ENCODE data around the gene ANK3. TPM values are rescaled to one million over a fixed set of nuclear protein-coding genes. Genes with fewer than 3 reads are reported as not detected.

Gene ANK3
- total RNA-seq, 1 experiment from 2014 or later, result 29.8 TPM

- DNase-seq, result no peak
- Mint-ChIP-seq H3K4me1 (ENCODE audit: low read depth, unreplicated experiment) (peaks cover 8% of the 10 kb centered on the region), H3K9me3 (ENCODE audit: low read depth, unreplicated experiment) (no peaks in the 10 kb centered on the region), H3K36me3 (ENCODE audit: insufficient read depth, unreplicated experiment) (no peaks in the 10 kb centered on the region), H3K4me3 (ENCODE audit: low read depth, unreplicated experiment) (no peak overlapping the region), H3K27me3 (ENCODE audit: unreplicated experiment) (no peaks in the 10 kb centered on the region), H3K27ac (ENCODE audit: unreplicated experiment) (no peak overlapping the region)
- BruUV-seq (replicated peaks), result no TSS peak
- no peak for TF ChIP-seq CTCF (IDR thresholded peaks at IDR 0.05; ENCODE audit: unreplicated experiment)
- CTCF ChIA-PET, result interaction anchor here (1.0 kb wide), 1 partner anchor 303 kb away, joined by 3 read pairs; no protein-coding TSS in a partner anchor
- intact Hi-C loops (cut with micrococcal nuclease; ENCODE audit: unreplicated experiment), result loop anchor here (2.0 kb wide), 1 partner anchor 33 kb away; no protein-coding TSS in a partner anchor
Measured at GRCh38 chr10:60155943-60156683, 233.6 kb downstream of the ANK3 start.

- H3K27ac Mint-ChIP-seq (ENCODE audit: unreplicated experiment), result no peak overlapping the region
- H3K9me3 Mint-ChIP-seq (ENCODE audit: low read depth, unreplicated experiment), result peaks cover 3% of the 10 kb centered on the region
- no peak for TF ChIP-seq CTCF (IDR thresholded peaks at IDR 0.05; ENCODE audit: unreplicated experiment)
- no peaks in the 10 kb centered on the region for H3K36me3 Mint-ChIP-seq (ENCODE audit: insufficient read depth, unreplicated experiment)
- no peak overlapping the region for H3K4me3 Mint-ChIP-seq (ENCODE audit: low read depth, unreplicated experiment)
- no TSS peak for BruUV-seq (replicated peaks)
- peaks cover 12% of the 10 kb centered on the region for H3K4me1 Mint-ChIP-seq (ENCODE audit: low read depth, unreplicated experiment)
- no peak for DNase-seq
- no peaks in the 10 kb centered on the region for H3K27me3 Mint-ChIP-seq (ENCODE audit: unreplicated experiment)
- CTCF ChIA-PET, result interaction anchor here (0.6 kb wide), 1 partner anchor 1122 kb away, joined by 3 read pairs; no protein-coding TSS in a partner anchor
- intact Hi-C loops (cut with micrococcal nuclease; ENCODE audit: unreplicated experiment), result loop anchor here (2.0 kb wide), 1 partner anchor 32 kb away; no protein-coding TSS in a partner anchor
Measured at GRCh38 chr10:60155099-60155877, 234.4 kb downstream of the ANK3 start.

- no peak for TF ChIP-seq CTCF (IDR thresholded peaks at IDR 0.05; ENCODE audit: unreplicated experiment)
- intact Hi-C loops (cut with micrococcal nuclease; ENCODE audit: unreplicated experiment), result loop anchor here (2.0 kb wide), 1 partner anchor 22 kb away; no protein-coding TSS in a partner anchor
- H3K27ac Mint-ChIP-seq (ENCODE audit: unreplicated experiment), result peak overlapping the region; percentile 16
- peaks cover 54% of the 10 kb centered on the region for H3K4me1 Mint-ChIP-seq (ENCODE audit: low read depth, unreplicated experiment)
- CTCF ChIA-PET, result interaction anchor here (0.6 to 0.7 kb wide), 2 partner anchors 26 to 30 kb away, joined by 3 read pairs; no protein-coding TSS in a partner anchor
- peaks cover 5% of the 10 kb centered on the region for H3K36me3 Mint-ChIP-seq (ENCODE audit: insufficient read depth, unreplicated experiment)
- no TSS peak for BruUV-seq (replicated peaks)
- DNase-seq, result no peak
- H3K9me3 Mint-ChIP-seq (ENCODE audit: low read depth, unreplicated experiment), result peaks cover 6% of the 10 kb centered on the region
- no peak overlapping the region for H3K4me3 Mint-ChIP-seq (ENCODE audit: low read depth, unreplicated experiment)
- no peaks in the 10 kb centered on the region for H3K27me3 Mint-ChIP-seq (ENCODE audit: unreplicated experiment)
Measured at GRCh38 chr10:60149003-60149402, 240.7 kb downstream of the ANK3 start.

- peaks cover 61% of the 10 kb centered on the region for H3K4me1 Mint-ChIP-seq (ENCODE audit: low read depth, unreplicated experiment)
- H3K36me3 Mint-ChIP-seq (ENCODE audit: insufficient read depth, unreplicated experiment), result peaks cover 5% of the 10 kb centered on the region
- no TSS peak for BruUV-seq (replicated peaks)
- H3K4me3 Mint-ChIP-seq (ENCODE audit: low read depth, unreplicated experiment), result peak overlapping the region; percentile 21
- H3K27me3 Mint-ChIP-seq (ENCODE audit: unreplicated experiment), result no peaks in the 10 kb centered on the region
- H3K27ac Mint-ChIP-seq (ENCODE audit: unreplicated experiment), result peak overlapping the region; percentile 16
- peaks cover 6% of the 10 kb centered on the region for H3K9me3 Mint-ChIP-seq (ENCODE audit: low read depth, unreplicated experiment)
- CTCF ChIA-PET, result interaction anchor here (0.6 kb wide), 1 partner anchor 25 kb away, joined by 3 read pairs; no protein-coding TSS in a partner anchor
- TF ChIP-seq CTCF (IDR thresholded peaks at IDR 0.05; ENCODE audit: unreplicated experiment), result no peak
- DNase-seq, result peak; percentile 68
- intact Hi-C loops (cut with micrococcal nuclease; ENCODE audit: unreplicated experiment), result loop anchor here (2.0 kb wide), 1 partner anchor 22 kb away; no protein-coding TSS in a partner anchor
Measured at GRCh38 chr10:60148266-60148840, 241.3 kb downstream of the ANK3 start.
